GM23338 (cell line): ENCODE data around the gene ADPRHL1. TPM values are rescaled to one million over a fixed set of nuclear protein-coding genes. Genes with fewer than 3 reads are reported as not detected.

Experiments
- ATAC-seq: fragments of 200-7000 bp; cut with Tn5 transposase; 3 replicates; pipeline ENCODE4 v1.9.1; 2020
- DNase-seq: peaks from one replicate; pipeline ENCODE4 v3.0.0-alpha.2; 2015; ENCODE audit warnings: low spot score
- H2AFZ ChIP-seq: fragments of 200-600 bp; sonication (generic); 2 replicates; pipeline ENCODE4 v1.8.0; 2016; ENCODE audit warnings: antibody characterized with exemption, mild to moderate bottlenecking, moderate library complexity
- H3F3A ChIP-seq: fragments of 200-600 bp; sonication (generic); replicated peaks from 2 replicates; pipeline ENCODE4 v1.8.0; 2017; ENCODE audit warnings: antibody characterized with exemption, mixed run types, low read depth
- H3K27ac ChIP-seq: fragments of 200-600 bp; sonication (generic); 2 replicates; pipeline ENCODE4 v1.6.1; 2016; ENCODE audit warnings: low read depth
- H3K27me3 ChIP-seq: fragments of 200-600 bp; sonication (generic); 2 replicates; pipeline ENCODE4 v1.8.0; 2016; ENCODE audit warnings: mild to moderate bottlenecking, mixed run types, moderate library complexity; ENCODE audit not compliant: insufficient read depth
- H3K36me3 ChIP-seq: fragments of 200-600 bp; sonication (generic); 2 replicates; pipeline ENCODE4 v1.8.0; 2016; ENCODE audit warnings: mild to moderate bottlenecking; ENCODE audit not compliant: insufficient read depth
- H3K4me1 ChIP-seq: fragments of 200-600 bp; sonication (generic); 2 replicates; pipeline ENCODE4 v1.8.0; 2016; ENCODE audit warnings: mild to moderate bottlenecking, moderate library complexity; ENCODE audit not compliant: insufficient read depth
- H3K4me2 ChIP-seq: fragments of 200-600 bp; sonication (generic); 2 replicates; pipeline ENCODE4 v1.7.1; 2017; ENCODE audit warnings: mixed run types
- H3K4me3 ChIP-seq: fragments of 200-600 bp; sonication (generic); 2 replicates; pipeline ENCODE4 v1.6.1; 2016; ENCODE audit warnings: mixed run types
- H3K79me2 ChIP-seq: fragments of 200-600 bp; sonication (generic); replicated peaks from 2 replicates; pipeline ENCODE4 v1.8.0; 2017; ENCODE audit warnings: mild to moderate bottlenecking; ENCODE audit not compliant: insufficient read depth
- H3K9me2 ChIP-seq: fragments of 200-600 bp; sonication (generic); 2 replicates; pipeline ENCODE4 v1.8.0; 2017; ENCODE audit not compliant: insufficient read depth
- H4K20me1 ChIP-seq: fragments of 200-600 bp; sonication (generic); replicated peaks from 2 replicates; pipeline ENCODE4 v1.8.0; 2017; ENCODE audit warnings: mild to moderate bottlenecking; ENCODE audit not compliant: insufficient read depth
- H3K27ac Mint-ChIP-seq: 2 replicates; pipeline ENCODE4 v1.8.0; 2020; ENCODE audit warnings: inconsistent platforms, mild to moderate bottlenecking, moderate library complexity, mixed read lengths
- H3K27me3 Mint-ChIP-seq: 3 replicates; pipeline ENCODE4 v1.8.0; 2022; ENCODE audit warnings: low read depth, mild to moderate bottlenecking, moderate library complexity, mixed read lengths, inconsistent platforms; ENCODE audit not compliant: insufficient read depth, poor library complexity
- H3K36me3 Mint-ChIP-seq: 3 replicates; pipeline ENCODE4 v1.8.0; 2021; ENCODE audit warnings: low read depth, mild to moderate bottlenecking, inconsistent platforms, moderate library complexity, mixed read lengths
- H3K4me1 Mint-ChIP-seq: 3 replicates; pipeline ENCODE4 v1.8.0; 2020; ENCODE audit warnings: mild to moderate bottlenecking, inconsistent platforms, mixed read lengths
- H3K4me3 Mint-ChIP-seq: 3 replicates; pipeline ENCODE4 v1.8.0; 2021; ENCODE audit warnings: moderate library complexity, mild to moderate bottlenecking, inconsistent platforms, mixed read lengths
- H3K9me3 Mint-ChIP-seq: 3 replicates; pipeline ENCODE4 v1.8.0; 2020; ENCODE audit warnings: moderate library complexity, mild to moderate bottlenecking, inconsistent platforms, mixed read lengths
- CREB1 ChIP-seq: fragments of 250-450 bp; sonication (Bioruptor Pico); IDR thresholded peaks from 2 replicates; pipeline ENCODE4 v1.5.0; 2020; ENCODE audit warnings: low read depth, mild to moderate bottlenecking, moderate library complexity
- EZH2 ChIP-seq: fragments of 200-600 bp; sonication (generic); IDR thresholded peaks from one replicate; pipeline ENCODE4 v1.8.0; 2017; ENCODE audit warnings: antibody characterized with exemption, mild to moderate bottlenecking, low read depth; ENCODE audit not compliant: unreplicated experiment
- EZH2phosphoT487 ChIP-seq: fragments of 200-600 bp; sonication (generic); IDR thresholded peaks from one replicate; pipeline ENCODE4 v1.8.1; 2018; ENCODE audit warnings: antibody characterized with exemption; ENCODE audit not compliant: unreplicated experiment
- JUNB ChIP-seq: IDR thresholded peaks from one replicate; pipeline ENCODE4 v1.6.1; 2016; ENCODE audit warnings: antibody characterized with exemption; ENCODE audit not compliant: unreplicated experiment
- NANOG ChIP-seq: IDR thresholded peaks from 2 replicates; pipeline ENCODE4 v1.6.1; 2016; ENCODE audit warnings: antibody characterized with exemption, borderline replicate concordance
- POLR2AphosphoS5 ChIP-seq: IDR thresholded peaks from 2 replicates; pipeline ENCODE4 v1.6.1; 2016; ENCODE audit warnings: antibody characterized with exemption, low read depth
- STAT1 ChIP-seq: IDR thresholded peaks from one replicate; pipeline ENCODE4 v1.6.1; 2016; ENCODE audit warnings: antibody characterized with exemption; ENCODE audit not compliant: unreplicated experiment
- ZNF331 ChIP-seq: fragments of 250-450 bp; sonication (Bioruptor Pico); IDR thresholded peaks from 2 replicates; pipeline ENCODE4 v1.5.0; 2020; ENCODE audit warnings: low read depth, mild to moderate bottlenecking, moderate library complexity
- polyA plus RNA-seq: library from polyadenylated mRNA; unstranded; fragments of >200 nt; fragmentation: Nextera tagmentation; extraction: Ambion mirVana; gene quantifications from 2 replicates; pipeline ENCODE4 v1.2.1, GENCODE V29; 2016
- total RNA-seq: library from RNA; depleted of rRNA; stranded (reverse); fragments of >200 nt; shearing (Covaris generic); gene quantifications from 2 replicates; pipeline ENCODE4 v1.2.3, GENCODE V29; 2014
- TF ChIP-seq, protein P1 (sequence below): IDR thresholded peaks from one replicate; pipeline ENCODE4 v1.6.1; 2018; ENCODE audit warnings: antibody characterized with exemption; ENCODE audit not compliant: unreplicated experiment
- TF ChIP-seq, protein P2 (sequence below): IDR thresholded peaks from 2 replicates; pipeline ENCODE4 v1.6.1; 2016; ENCODE audit warnings: antibody characterized with exemption
- TF ChIP-seq, protein P3 (sequence below), 2 experiments: fragments of 200-600 bp in 1 of 2; sonication (generic) in 1 of 2; conservative IDR thresholded peaks; 2 replicates each; pipeline versions ENCODE4 v1.5.1 to v1.6.1; 2016 to 2017; ENCODE audit warnings: antibody characterized with exemption in 2 of 2, low read depth in 2 of 2, mild to moderate bottlenecking in 2 of 2, moderate library complexity in 1 of 2

The ADPRHL1 gene
- total and polyA plus RNA-seq, 2 experiments from 2014 or later = 0.80 to 1.0 TPM

GRCh38 chr13:113466383-113466782, 13.1 kb upstream of the ADPRHL1 start (continued):
- TF ChIP-seq, protein P1, sequence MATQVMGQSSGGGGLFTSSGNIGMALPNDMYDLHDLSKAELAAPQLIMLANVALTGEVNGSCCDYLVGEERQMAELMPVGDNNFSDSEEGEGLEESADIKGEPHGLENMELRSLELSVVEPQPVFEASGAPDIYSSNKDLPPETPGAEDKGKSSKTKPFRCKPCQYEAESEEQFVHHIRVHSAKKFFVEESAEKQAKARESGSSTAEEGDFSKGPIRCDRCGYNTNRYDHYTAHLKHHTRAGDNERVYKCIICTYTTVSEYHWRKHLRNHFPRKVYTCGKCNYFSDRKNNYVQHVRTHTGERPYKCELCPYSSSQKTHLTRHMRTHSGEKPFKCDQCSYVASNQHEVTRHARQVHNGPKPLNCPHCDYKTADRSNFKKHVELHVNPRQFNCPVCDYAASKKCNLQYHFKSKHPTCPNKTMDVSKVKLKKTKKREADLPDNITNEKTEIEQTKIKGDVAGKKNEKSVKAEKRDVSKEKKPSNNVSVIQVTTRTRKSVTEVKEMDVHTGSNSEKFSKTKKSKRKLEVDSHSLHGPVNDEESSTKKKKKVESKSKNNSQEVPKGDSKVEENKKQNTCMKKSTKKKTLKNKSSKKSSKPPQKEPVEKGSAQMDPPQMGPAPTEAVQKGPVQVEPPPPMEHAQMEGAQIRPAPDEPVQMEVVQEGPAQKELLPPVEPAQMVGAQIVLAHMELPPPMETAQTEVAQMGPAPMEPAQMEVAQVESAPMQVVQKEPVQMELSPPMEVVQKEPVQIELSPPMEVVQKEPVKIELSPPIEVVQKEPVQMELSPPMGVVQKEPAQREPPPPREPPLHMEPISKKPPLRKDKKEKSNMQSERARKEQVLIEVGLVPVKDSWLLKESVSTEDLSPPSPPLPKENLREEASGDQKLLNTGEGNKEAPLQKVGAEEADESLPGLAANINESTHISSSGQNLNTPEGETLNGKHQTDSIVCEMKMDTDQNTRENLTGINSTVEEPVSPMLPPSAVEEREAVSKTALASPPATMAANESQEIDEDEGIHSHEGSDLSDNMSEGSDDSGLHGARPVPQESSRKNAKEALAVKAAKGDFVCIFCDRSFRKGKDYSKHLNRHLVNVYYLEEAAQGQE = no peak
- no peak for TF ChIP-seq JUNB
- no peak for TF ChIP-seq EZH2phosphoT487
- TF ChIP-seq, protein P2, sequence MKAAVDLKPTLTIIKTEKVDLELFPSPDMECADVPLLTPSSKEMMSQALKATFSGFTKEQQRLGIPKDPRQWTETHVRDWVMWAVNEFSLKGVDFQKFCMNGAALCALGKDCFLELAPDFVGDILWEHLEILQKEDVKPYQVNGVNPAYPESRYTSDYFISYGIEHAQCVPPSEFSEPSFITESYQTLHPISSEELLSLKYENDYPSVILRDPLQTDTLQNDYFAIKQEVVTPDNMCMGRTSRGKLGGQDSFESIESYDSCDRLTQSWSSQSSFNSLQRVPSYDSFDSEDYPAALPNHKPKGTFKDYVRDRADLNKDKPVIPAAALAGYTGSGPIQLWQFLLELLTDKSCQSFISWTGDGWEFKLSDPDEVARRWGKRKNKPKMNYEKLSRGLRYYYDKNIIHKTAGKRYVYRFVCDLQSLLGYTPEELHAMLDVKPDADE = no peak
- TF ChIP-seq ZNF331 (CRISPR knock-in tag) = no peak
- TF ChIP-seq, protein P3, sequence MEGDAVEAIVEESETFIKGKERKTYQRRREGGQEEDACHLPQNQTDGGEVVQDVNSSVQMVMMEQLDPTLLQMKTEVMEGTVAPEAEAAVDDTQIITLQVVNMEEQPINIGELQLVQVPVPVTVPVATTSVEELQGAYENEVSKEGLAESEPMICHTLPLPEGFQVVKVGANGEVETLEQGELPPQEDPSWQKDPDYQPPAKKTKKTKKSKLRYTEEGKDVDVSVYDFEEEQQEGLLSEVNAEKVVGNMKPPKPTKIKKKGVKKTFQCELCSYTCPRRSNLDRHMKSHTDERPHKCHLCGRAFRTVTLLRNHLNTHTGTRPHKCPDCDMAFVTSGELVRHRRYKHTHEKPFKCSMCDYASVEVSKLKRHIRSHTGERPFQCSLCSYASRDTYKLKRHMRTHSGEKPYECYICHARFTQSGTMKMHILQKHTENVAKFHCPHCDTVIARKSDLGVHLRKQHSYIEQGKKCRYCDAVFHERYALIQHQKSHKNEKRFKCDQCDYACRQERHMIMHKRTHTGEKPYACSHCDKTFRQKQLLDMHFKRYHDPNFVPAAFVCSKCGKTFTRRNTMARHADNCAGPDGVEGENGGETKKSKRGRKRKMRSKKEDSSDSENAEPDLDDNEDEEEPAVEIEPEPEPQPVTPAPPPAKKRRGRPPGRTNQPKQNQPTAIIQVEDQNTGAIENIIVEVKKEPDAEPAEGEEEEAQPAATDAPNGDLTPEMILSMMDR (conservative IDR thresholded peaks at IDR 0.05; ENCODE audit: low read depth in 2 of 2) = no peak
- TF ChIP-seq NANOG = no peak
- no peak for TF ChIP-seq STAT1
- no peak for TF ChIP-seq EZH2
- no peak for TF ChIP-seq POLR2AphosphoS5
- no peak for TF ChIP-seq CREB1

DNA sequence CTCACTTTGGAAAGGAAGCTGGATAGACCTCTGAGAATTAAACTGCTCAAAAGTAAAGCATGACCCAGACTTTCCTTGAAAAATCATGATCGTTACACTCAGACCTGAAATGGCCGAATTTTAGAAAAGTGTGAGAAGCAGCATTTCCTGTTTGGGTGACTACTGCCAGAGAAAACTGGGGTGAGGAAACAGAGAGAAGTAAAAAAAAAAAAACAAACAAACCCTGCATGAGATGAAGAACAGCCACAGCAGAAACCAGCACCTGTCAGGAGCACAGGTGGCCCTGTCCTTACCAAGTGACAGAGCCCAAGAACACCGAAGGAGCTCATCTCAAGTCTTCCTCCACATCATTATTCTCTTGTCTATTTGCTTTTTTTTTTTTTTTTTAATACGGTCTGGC, 12.0 kb upstream of the ADPRHL1 start:
- peaks cover 15% of the 10 kb centered on the region for H3K36me3 ChIP-seq
- no peak overlapping the region for H3K4me2 ChIP-seq
- no peak overlapping the region for H3K27ac Mint-ChIP-seq
- peaks cover 12% of the 10 kb centered on the region for H3K4me1 ChIP-seq
- peaks cover 14% of the 10 kb centered on the region for H3K4me1 Mint-ChIP-seq
- H3K27ac ChIP-seq = no peak overlapping the region
- H3K4me3 Mint-ChIP-seq = no peak overlapping the region
- H3K9me2 ChIP-seq = no peaks in the 10 kb centered on the region
- H3K4me3 ChIP-seq = no peak overlapping the region
- H3K79me2 ChIP-seq = peaks cover 38% of the 10 kb centered on the region
- H3K27me3 Mint-ChIP-seq = peaks cover 6% of the 10 kb centered on the region
- DNase-seq (no peak), ATAC-seq (no peak)
- H2AFZ ChIP-seq = no peak overlapping the region
- no peaks in the 10 kb centered on the region for H3K27me3 ChIP-seq
- peaks cover 45% of the 10 kb centered on the region for H3K36me3 Mint-ChIP-seq
- peaks cover 17% of the 10 kb centered on the region for H4K20me1 ChIP-seq
- H3F3A ChIP-seq = peaks cover 9% of the 10 kb centered on the region; the same call in 1 of the 2 replicates
- H3K9me3 Mint-ChIP-seq = no peaks in the 10 kb centered on the region
- TF ChIP-seq EZH2phosphoT487 = no peak
- TF ChIP-seq, protein P2 = no peak
- TF ChIP-seq, protein P3 (conservative IDR thresholded peaks at IDR 0.05; ENCODE audit: low read depth in 2 of 2) = no peak
